ENCODE measurements around the gene CD82.

CD82 gene

GRCh38 chr11:44611088-44611487 is 45.6 kb downstream of the CD82 start:
- no peak for TF ChIP-seq CTCF (conservative IDR thresholded peaks at IDR 0.05; ENCODE audit: low read depth, low read length)
- no peak for DNase-seq (ENCODE audit: low read depth)
- no peak overlapping the region for H3K4me3 ChIP-seq (ENCODE audit: low read depth, low read length)

GRCh38 chr11:44611687-44612434 is 46.4 kb downstream of the CD82 start:
- H3K4me3 ChIP-seq (ENCODE audit: low read depth, low read length), result no peak overlapping the region
- no peak for DNase-seq (ENCODE audit: low read depth)
- no peak for TF ChIP-seq CTCF (conservative IDR thresholded peaks at IDR 0.05; ENCODE audit: low read depth, low read length)

DNA sequence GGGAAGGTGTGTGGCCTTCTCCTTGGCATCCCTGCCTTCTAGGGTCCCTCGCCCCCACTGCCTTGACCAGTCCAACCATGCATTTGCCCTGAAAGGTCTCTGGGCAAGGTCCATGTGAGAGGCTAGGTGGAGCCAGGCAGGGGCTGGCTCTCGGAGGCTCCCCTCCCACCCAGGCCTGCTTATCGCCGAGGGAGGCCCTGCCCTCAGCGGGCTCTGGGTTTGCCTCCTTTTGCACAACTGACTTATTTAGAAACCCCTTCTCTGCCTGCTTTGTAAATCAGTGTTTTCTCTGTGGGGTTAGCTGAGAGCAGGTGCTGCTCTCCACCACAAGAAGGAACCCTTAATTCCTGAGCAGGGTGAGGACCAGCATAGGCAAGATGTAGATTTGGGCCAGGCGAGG is 47.7 kb downstream of the CD82 start:
- no peak overlapping the region for H3K4me3 ChIP-seq (ENCODE audit: low read depth, low read length)
- TF ChIP-seq CTCF (conservative IDR thresholded peaks at IDR 0.05; ENCODE audit: low read depth, low read length), result no peak

GRCh38 chr11:44614281-44614775 is 48.9 kb downstream of the CD82 start:
- DNase-seq (ENCODE audit: low read depth), result no peak
- no peak overlapping the region for H3K4me3 ChIP-seq (ENCODE audit: low read depth, low read length)
- no peak for TF ChIP-seq CTCF (conservative IDR thresholded peaks at IDR 0.05; ENCODE audit: low read depth, low read length)

More for the DNA sequence above, 47.7 kb downstream of the CD82 start:
- DNase-seq (ENCODE audit: low read depth), result no peak

- H3K4me3 ChIP-seq (ENCODE audit: low read depth, low read length), result no peak overlapping the region
- TF ChIP-seq CTCF (conservative IDR thresholded peaks at IDR 0.05; ENCODE audit: low read depth, low read length), result no peak
- DNase-seq (ENCODE audit: low read depth), result no peak
Observed at GRCh38 chr11:44615041-44615755, 49.7 kb downstream of the CD82 start.

- DNase-seq (ENCODE audit: low read depth), result no peak
- no peak for TF ChIP-seq CTCF (conservative IDR thresholded peaks at IDR 0.05; ENCODE audit: low read depth, low read length)
- H3K4me3 ChIP-seq (ENCODE audit: low read depth, low read length), result no peak overlapping the region
Observed at GRCh38 chr11:44615913-44616791, 50.7 kb downstream of the CD82 start.

Measured in choroid plexus epithelial cell (primary cell).